Pancreas (tissue), 10 donors: Measurements from ENCODE around the gene CFAP251. TPM values are rescaled to one million over a fixed set of nuclear protein-coding genes. Genes with fewer than 3 reads are reported as not detected.

Experiments used
- ATAC-seq, 4 donors: fragments of 200-7000 bp; cut with Tn5 transposase; one replicate each; pipeline versions ENCODE4 v1.8.0 to v1.9.1; 2020; ENCODE audit warnings: mild to moderate bottlenecking in 4 of 4, moderate library complexity in 4 of 4
- DNase-seq, 6 donors: peaks; one replicate each; pipeline ENCODE4 v3.0.0-alpha.2; 2020
- FAIRE-seq: peaks from 2 replicates; lab custom pipeline; 2012; peaks lifted over from hg19 to GRCh38; lab: Jason Lieb, UNC
- H3K27ac ChIP-seq, 4 donors: fragments of 200-600 bp; sonication (generic); 1 replicate in 3 of 4; 2 replicates in 1 of 4; pipeline versions ENCODE4 v1.5.0 to v1.8.0; 2020
- H3K27me3 ChIP-seq, 4 donors: fragments of 200-600 bp; one replicate each; pipeline ENCODE4 v1.8.0; 2021
- H3K36me3 ChIP-seq, 3 donors: fragments of 200-600 bp; sonication (generic) in 1 of 3; one replicate each; pipeline versions ENCODE4 v1.5.0 to v1.8.0; 2020 to 2021
- H3K4me1 ChIP-seq, 3 donors: fragments of 200-600 bp; one replicate each; pipeline ENCODE4 v1.8.0; 2021
- H3K4me3 ChIP-seq, 4 donors: fragments of 200-600 bp; sonication (generic) in 2 of 4; one replicate each; pipeline versions ENCODE4 v1.5.0 to v1.8.0; 2020 to 2021
- H3K9me3 ChIP-seq, 4 donors: fragments of 200-600 bp; one replicate each; pipeline ENCODE4 v1.8.0; 2021
- CTCF ChIP-seq, 4 donors: fragments of 200-600 bp; sonication (generic) in 3 of 4; IDR thresholded peaks; one replicate each; pipeline versions ENCODE4 v1.5.0 to v1.8.0; 2021; ENCODE audit warnings: antibody characterized with exemption in 4 of 4
- WGBS, 2 donors: extraction: QIAGEN DNeasy Blood & Tissue Kit; methylation state at CpG; one replicate each; pipeline ENCODE4 v1.1.7; 2013; 5-methylcytosine and 5-hydroxymethylcytosine counted together
- intact Hi-C, 3 donors: fragments of 100-400 bp; cut with DNase I; formaldehyde crosslinking; loops; one replicate each; pipeline versions ENCODE4 v1.11.1 to v1.14.2; 2022
- polyA plus RNA-seq, 2 donors: library from polyadenylated mRNA; stranded (reverse); fragments of 200-250 nt; gene quantifications; one replicate each; pipeline ENCODE4 v1.2.3, GENCODE V29; 2013
- total RNA-seq, 6 donors: library from RNA; stranded (reverse); fragmentation: NEBNext Ultra II Directional in 4 of 6; extraction: Animal tissue kit (Norgen Biotek cat#: 25700) in 4 of 6; gene quantifications; one replicate each; pipeline versions ENCODE4 v1.2.1 to v1.2.4, GENCODE V29; 2021 to 2023
- donor health status: healthy with polysubstance abuse.
- donor health status: DM: no; HTN: no; CAD: no; lungs with moderate emphysema.
- donor health status: DM: no; HTN: no; CAD: no.
- donor health status: control.
- donor health status: control.
- donor health status: Bipolar disorder and iron deficiency.
- donor health status: DM: yes; HTN: yes; CAD: no.
- donor health status: DM: no; HTN: no; CAD: no.
- donor health status: DM: no; HTN: no; CAD: no.
- donor health status: DM: yes; HTN: yes; CAD: no.

CFAP251 gene
- total and polyA plus RNA-seq, 8 donors: 1.7 to 5.9 (median 3.3) TPM

- Histone ChIP-seq H3K36me3 (no peaks in the 10 kb centered on the region), H3K4me1 (no peaks in the 10 kb centered on the region), H3K4me3 (no peak overlapping the region), H3K9me3 (no peaks in the 10 kb centered on the region), H3K27me3 (no peaks in the 10 kb centered on the region), H3K27ac (no peak overlapping the region)
- ATAC-seq (no peak), FAIRE-seq (no peak), DNase-seq (peak in 1 of 6 donors; percentile 1)
- WGBS, 2 donors: 79 to 80% methylated on average over 4 of the region's 4 CpGs
- intact Hi-C loops: no loop called here
- TF ChIP-seq CTCF (IDR thresholded peaks at IDR 0.05): no peak
Observed at GRCh38 chr12:121932914-121933521, 14.6 kb downstream of the CFAP251 start.

GRCh38 chr12:121933522-121934308, 15.3 kb downstream of the CFAP251 start:
- no peak for DNase-seq
- ATAC-seq: no peak
- H3K27ac ChIP-seq: no peak overlapping the region
- no peak overlapping the region for H3K4me3 ChIP-seq
- intact Hi-C loops: no loop called here
- no peak for TF ChIP-seq CTCF (IDR thresholded peaks at IDR 0.05)
- no peak for FAIRE-seq
- H3K9me3 ChIP-seq: no peaks in the 10 kb centered on the region
- H3K36me3 ChIP-seq: no peaks in the 10 kb centered on the region
- no peaks in the 10 kb centered on the region for H3K4me1 ChIP-seq
- 84 to 89% methylated on average over 17 of the region's 17 CpGs for WGBS, 2 donors
- H3K27me3 ChIP-seq: no peaks in the 10 kb centered on the region

GRCh38 chr12:121934309-121934664, 15.9 kb downstream of the CFAP251 start:
- H3K27me3 ChIP-seq: no peaks in the 10 kb centered on the region
- no peak for TF ChIP-seq CTCF (IDR thresholded peaks at IDR 0.05)
- intact Hi-C loops: no loop called here
- ATAC-seq (no peak), DNase-seq (no peak), FAIRE-seq (no peak)
- no peak overlapping the region for H3K4me3 ChIP-seq
- no peaks in the 10 kb centered on the region for H3K9me3 ChIP-seq
- 98 to 99% methylated on average over 2 of the region's 2 CpGs for WGBS, 2 donors
- no peak overlapping the region for H3K27ac ChIP-seq
- H3K4me1 ChIP-seq: no peaks in the 10 kb centered on the region
- H3K36me3 ChIP-seq: no peaks in the 10 kb centered on the region

GRCh38 chr12:121937654-121938053, 19.3 kb downstream of the CFAP251 start:
- no peaks in the 10 kb centered on the region for H3K27me3 ChIP-seq
- WGBS, 2 donors: 90 to 96% methylated on average over 7 of the region's 7 CpGs
- H3K36me3 ChIP-seq: no peaks in the 10 kb centered on the region
- FAIRE-seq (no peak), ATAC-seq (no peak), DNase-seq (no peak)
- H3K27ac ChIP-seq: no peak overlapping the region
- no peak for TF ChIP-seq CTCF (IDR thresholded peaks at IDR 0.05)
- H3K9me3 ChIP-seq: no peaks in the 10 kb centered on the region
- no peak overlapping the region for H3K4me3 ChIP-seq
- intact Hi-C loops: no loop called here
- no peaks in the 10 kb centered on the region for H3K4me1 ChIP-seq

GRCh38 chr12:121939186-121939585, 20.8 kb downstream of the CFAP251 start:
- 72 to 74% methylated on average over 7 of the region's 7 CpGs for WGBS, 2 donors
- Histone ChIP-seq H3K36me3 (no peaks in the 10 kb centered on the region), H3K4me1 (no peaks in the 10 kb centered on the region), H3K27me3 (no peaks in the 10 kb centered on the region), H3K4me3 (no peak overlapping the region), H3K27ac (no peak overlapping the region), H3K9me3 (no peaks in the 10 kb centered on the region)
- DNase-seq: no peak
- no peak for TF ChIP-seq CTCF (IDR thresholded peaks at IDR 0.05)
- no peak for ATAC-seq
- no peak for FAIRE-seq
- intact Hi-C loops: no loop called here
